Lower leg skin (tissue), 4 donors: ENCODE results near the gene PACRG. TPM values are rescaled to one million over a fixed set of nuclear protein-coding genes. Genes with fewer than 3 reads are reported as not detected.

Source experiments
- DNase-seq, 2 donors: peaks; one replicate each; pipeline ENCODE4 v3.0.0-alpha.2; 2019; ENCODE audit warnings: low spot score in 2 of 2
- H3K4me3 ChIP-seq: fragments of 200-600 bp; sonication (generic); 2 replicates; pipeline ENCODE4 v1.5.1; 2017; ENCODE audit warnings: mild to moderate bottlenecking, low read depth; ENCODE audit not compliant: poor library complexity, severe bottlenecking
- POLR2A ChIP-seq, 2 donors: fragments of 450-650 bp; IDR thresholded peaks; one replicate each; pipeline ENCODE4 v1.6.1; 2016 to 2017; ENCODE audit warnings: antibody characterized with exemption in 2 of 2, mild to moderate bottlenecking in 1 of 2, moderate library complexity in 1 of 2
- WGBS, 2 donors: methylation state at CpG; one replicate each; pipeline ENCODE4 v1.1.5; 2018; 5-methylcytosine and 5-hydroxymethylcytosine counted together
- intact Hi-C: fragments of 100-400 bp; cut with DNase I; formaldehyde crosslinking; loops from one replicate; pipeline ENCODE4 v1.15.0; 2023; ENCODE audit warnings: low total_unique reads
- total RNA-seq, 4 donors: library from RNA; depleted of rRNA; stranded (reverse); fragments of >200 nt; gene quantifications; one replicate each; pipeline ENCODE4 v1.1.0, GENCODE V29; 2016
- TF ChIP-seq, protein P1 (sequence below), 3 donors: fragments of 450-650 bp; IDR thresholded peaks; one replicate each; pipeline ENCODE4 v1.5.1; 2016; ENCODE audit warnings: antibody characterized with exemption in 3 of 3, mild to moderate bottlenecking in 3 of 3, moderate library complexity in 2 of 3

PACRG gene
- total RNA-seq, 4 donors from 2014 or later = 0.38 to 3.9 (median 3.4) TPM; not detected in 1

DNA sequence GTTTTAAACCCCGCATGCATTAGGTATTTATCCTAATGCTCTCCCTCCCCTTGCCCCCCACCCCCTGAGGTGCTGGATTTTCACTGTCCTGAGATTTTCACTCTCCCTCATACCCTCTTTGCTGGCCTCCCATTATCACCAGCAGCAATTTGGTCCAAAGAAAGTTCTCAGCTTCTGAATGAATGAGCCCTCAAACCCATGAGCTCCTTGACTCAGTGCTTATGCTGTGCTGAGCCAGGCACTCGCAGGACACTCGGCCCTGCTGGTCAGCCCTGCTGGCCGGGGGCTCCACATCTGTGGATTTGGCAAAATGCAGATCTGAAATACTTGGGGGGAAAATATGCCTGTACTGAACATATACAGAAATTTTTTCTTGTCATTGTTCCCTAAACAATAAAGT, 533.6 kb downstream of the PACRG start:
- 74 to 87% methylated on average over 4 of the region's 4 CpGs for WGBS, 2 donors
- no peak overlapping the region for H3K4me3 ChIP-seq
- DNase-seq = no peak
- intact Hi-C loops = no loop called here
- TF ChIP-seq, protein P1, sequence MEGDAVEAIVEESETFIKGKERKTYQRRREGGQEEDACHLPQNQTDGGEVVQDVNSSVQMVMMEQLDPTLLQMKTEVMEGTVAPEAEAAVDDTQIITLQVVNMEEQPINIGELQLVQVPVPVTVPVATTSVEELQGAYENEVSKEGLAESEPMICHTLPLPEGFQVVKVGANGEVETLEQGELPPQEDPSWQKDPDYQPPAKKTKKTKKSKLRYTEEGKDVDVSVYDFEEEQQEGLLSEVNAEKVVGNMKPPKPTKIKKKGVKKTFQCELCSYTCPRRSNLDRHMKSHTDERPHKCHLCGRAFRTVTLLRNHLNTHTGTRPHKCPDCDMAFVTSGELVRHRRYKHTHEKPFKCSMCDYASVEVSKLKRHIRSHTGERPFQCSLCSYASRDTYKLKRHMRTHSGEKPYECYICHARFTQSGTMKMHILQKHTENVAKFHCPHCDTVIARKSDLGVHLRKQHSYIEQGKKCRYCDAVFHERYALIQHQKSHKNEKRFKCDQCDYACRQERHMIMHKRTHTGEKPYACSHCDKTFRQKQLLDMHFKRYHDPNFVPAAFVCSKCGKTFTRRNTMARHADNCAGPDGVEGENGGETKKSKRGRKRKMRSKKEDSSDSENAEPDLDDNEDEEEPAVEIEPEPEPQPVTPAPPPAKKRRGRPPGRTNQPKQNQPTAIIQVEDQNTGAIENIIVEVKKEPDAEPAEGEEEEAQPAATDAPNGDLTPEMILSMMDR (IDR thresholded peaks at IDR 0.05) = no peak
- TF ChIP-seq POLR2A (IDR thresholded peaks at IDR 0.05) = no peak

DNA sequence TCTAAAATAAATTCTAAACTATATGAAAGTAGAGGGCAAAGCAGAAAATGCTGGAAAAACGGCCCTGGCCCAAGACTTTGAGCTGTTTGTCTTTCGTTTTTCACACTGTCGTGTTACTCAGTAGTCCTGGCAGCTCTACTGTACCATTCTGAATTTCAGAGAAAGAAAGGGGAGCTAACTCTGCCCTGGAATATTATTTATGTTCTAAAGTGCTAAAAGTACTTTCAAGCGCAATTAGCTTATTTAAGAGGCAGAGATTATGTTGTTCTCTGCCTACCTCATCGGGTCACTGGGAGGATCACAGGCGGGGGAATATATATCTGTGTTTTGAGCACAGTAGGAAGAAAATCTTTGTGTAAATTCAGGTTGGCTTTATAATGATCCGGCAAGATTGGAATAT, 534.3 kb downstream of the PACRG start:
- no peak for DNase-seq
- intact Hi-C loops = no loop called here
- TF ChIP-seq POLR2A (IDR thresholded peaks at IDR 0.05) = no peak
- TF ChIP-seq, protein P1 (IDR thresholded peaks at IDR 0.05) = no peak
- WGBS, 2 donors = 66 to 69% methylated on average over 7 of the region's 7 CpGs
- no peak overlapping the region for H3K4me3 ChIP-seq

DNA sequence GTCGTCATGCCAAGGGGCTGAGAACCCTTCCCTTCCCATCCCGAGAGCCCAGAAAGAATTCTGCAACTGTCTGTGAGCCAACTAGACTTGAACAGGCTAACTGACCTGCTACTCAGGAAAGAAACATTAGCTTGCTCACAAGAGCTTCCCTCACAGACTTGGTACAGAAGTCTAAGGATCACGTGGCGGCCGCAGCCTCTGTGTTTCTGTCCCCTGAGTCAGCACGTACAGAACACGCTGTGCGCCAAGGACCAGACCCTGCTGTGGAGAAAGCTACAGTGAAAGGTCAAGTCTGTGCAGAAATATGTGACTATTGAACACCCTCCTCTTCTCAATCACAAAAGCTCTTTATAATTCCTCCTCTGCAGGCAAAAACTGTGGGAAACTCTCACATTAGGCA, 535.4 kb downstream of the PACRG start:
- H3K4me3 ChIP-seq = no peak overlapping the region
- TF ChIP-seq, protein P1 (IDR thresholded peaks at IDR 0.05) = no peak
- TF ChIP-seq POLR2A (IDR thresholded peaks at IDR 0.05) = no peak
- intact Hi-C loops = no loop called here
- DNase-seq = no peak
- WGBS, 2 donors = 90 to 94% methylated on average over 8 of the region's 8 CpGs

DNA sequence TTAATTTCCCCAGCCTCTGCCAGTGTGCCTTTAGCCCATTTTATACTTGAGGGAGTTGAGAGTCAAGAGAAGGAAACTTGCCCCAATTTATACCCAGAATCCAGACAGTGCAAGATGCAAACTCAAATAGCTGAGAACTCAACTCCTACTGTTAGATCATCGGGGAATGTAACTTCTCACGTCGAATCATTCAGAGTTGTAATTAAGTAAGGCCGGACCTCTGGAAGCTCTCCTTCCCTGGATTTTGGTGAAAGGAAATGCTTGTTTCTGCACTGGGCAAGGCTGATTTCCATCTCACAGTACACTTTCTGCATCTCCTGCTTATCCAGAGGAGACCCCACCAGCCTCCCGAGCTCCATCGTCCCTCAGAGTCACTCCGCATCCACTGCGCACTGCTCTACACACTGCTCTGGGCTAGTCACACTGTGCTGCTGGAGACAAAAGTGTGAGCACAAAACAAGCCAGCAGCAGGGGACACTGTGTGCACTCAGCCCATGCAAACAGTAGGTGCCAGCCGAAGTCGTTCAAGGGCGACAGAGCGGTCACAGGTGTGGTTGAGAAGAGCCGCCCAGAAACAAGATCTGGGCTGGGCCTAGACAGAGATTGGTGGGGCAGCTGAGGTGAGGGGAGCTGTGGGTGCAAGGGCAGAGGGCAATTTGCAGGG, 536.4 kb downstream of the PACRG start:
- no peak for DNase-seq
- TF ChIP-seq POLR2A (IDR thresholded peaks at IDR 0.05) = no peak
- TF ChIP-seq, protein P1 (IDR thresholded peaks at IDR 0.05) = no peak
- H3K4me3 ChIP-seq = no peak overlapping the region
- 69 to 80% methylated on average over 13 of the region's 13 CpGs for WGBS, 2 donors
- intact Hi-C loops = no loop called here

DNA sequence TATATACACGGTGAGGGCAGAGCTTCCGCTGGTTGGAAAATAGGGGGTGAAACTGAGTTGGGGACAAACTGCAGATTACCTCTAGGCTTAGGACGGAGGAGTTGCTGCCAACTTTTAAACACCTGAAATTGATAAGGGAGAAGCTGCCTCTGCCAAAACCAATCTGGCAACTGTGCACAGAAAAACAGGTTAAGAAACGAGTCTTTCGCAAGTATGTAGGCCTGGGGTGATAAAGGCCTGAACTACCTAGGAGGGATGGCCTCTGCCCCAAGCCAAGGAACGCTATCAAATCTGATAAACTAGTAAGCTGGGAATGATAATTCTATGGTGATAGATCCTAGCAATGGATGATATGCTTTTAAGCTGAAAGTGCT, 536.9 kb downstream of the PACRG start:
- H3K4me3 ChIP-seq = no peak overlapping the region
- intact Hi-C loops = no loop called here
- WGBS, 2 donors = 57 to 67% methylated on average over 6 of the region's 6 CpGs
- TF ChIP-seq POLR2A (IDR thresholded peaks at IDR 0.05) = no peak
- TF ChIP-seq, protein P1 (IDR thresholded peaks at IDR 0.05) = no peak
- no peak for DNase-seq

DNA sequence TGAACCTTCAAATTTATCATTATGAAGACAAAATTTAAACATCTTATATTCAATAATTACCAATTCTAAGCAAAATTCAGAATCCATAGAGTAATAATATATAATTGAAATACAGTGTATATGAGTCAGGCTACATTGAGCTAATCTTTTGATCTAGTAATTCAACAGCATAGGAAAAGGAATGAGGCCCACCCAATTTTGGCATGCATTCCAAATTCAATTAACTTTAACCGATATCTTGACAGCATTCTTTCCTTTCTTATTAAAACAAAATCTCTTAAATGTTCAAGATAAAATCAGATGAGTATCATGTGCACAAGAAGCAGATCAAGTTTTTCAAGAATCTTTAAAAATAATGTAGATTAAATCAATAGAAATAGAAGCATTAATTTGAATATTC, 553.9 kb downstream of the PACRG start:
- TF ChIP-seq POLR2A (IDR thresholded peaks at IDR 0.05) = no peak
- TF ChIP-seq, protein P1 (IDR thresholded peaks at IDR 0.05) = no peak
- WGBS, 2 donors = 47% methylated on average over 1 of the region's 1 CpG
- no peak overlapping the region for H3K4me3 ChIP-seq
- intact Hi-C loops = no loop called here
- DNase-seq = no peak
